GM23338 (cell line): Measurements from ENCODE around the gene VAMP2. TPM values are rescaled to one million over a fixed set of nuclear protein-coding genes. Genes with fewer than 3 reads are reported as not detected.
A peak's percentile ranks its signal among the peaks of the same experiment; 100 is the strongest.

Experiments
- ATAC-seq: fragments of 200-7000 bp; cut with Tn5 transposase; 3 replicates; pipeline ENCODE4 v1.9.1; 2020
- DNase-seq: peaks from one replicate; pipeline ENCODE4 v3.0.0-alpha.2; 2015; ENCODE audit warnings: low spot score
- H2AFZ ChIP-seq: fragments of 200-600 bp; sonication (generic); 2 replicates; pipeline ENCODE4 v1.8.0; 2016; ENCODE audit warnings: antibody characterized with exemption, mild to moderate bottlenecking, moderate library complexity
- H3F3A ChIP-seq: fragments of 200-600 bp; sonication (generic); replicated peaks from 2 replicates; pipeline ENCODE4 v1.8.0; 2017; ENCODE audit warnings: antibody characterized with exemption, mixed run types, low read depth
- H3K27ac ChIP-seq: fragments of 200-600 bp; sonication (generic); 2 replicates; pipeline ENCODE4 v1.6.1; 2016; ENCODE audit warnings: low read depth
- H3K27me3 ChIP-seq: fragments of 200-600 bp; sonication (generic); 2 replicates; pipeline ENCODE4 v1.8.0; 2016; ENCODE audit warnings: mild to moderate bottlenecking, mixed run types, moderate library complexity; ENCODE audit not compliant: insufficient read depth
- H3K36me3 ChIP-seq: fragments of 200-600 bp; sonication (generic); 2 replicates; pipeline ENCODE4 v1.8.0; 2016; ENCODE audit warnings: mild to moderate bottlenecking; ENCODE audit not compliant: insufficient read depth
- H3K4me1 ChIP-seq: fragments of 200-600 bp; sonication (generic); 2 replicates; pipeline ENCODE4 v1.8.0; 2016; ENCODE audit warnings: mild to moderate bottlenecking, moderate library complexity; ENCODE audit not compliant: insufficient read depth
- H3K4me2 ChIP-seq: fragments of 200-600 bp; sonication (generic); 2 replicates; pipeline ENCODE4 v1.7.1; 2017; ENCODE audit warnings: mixed run types
- H3K4me3 ChIP-seq: fragments of 200-600 bp; sonication (generic); 2 replicates; pipeline ENCODE4 v1.6.1; 2016; ENCODE audit warnings: mixed run types
- H3K79me2 ChIP-seq: fragments of 200-600 bp; sonication (generic); replicated peaks from 2 replicates; pipeline ENCODE4 v1.8.0; 2017; ENCODE audit warnings: mild to moderate bottlenecking; ENCODE audit not compliant: insufficient read depth
- H3K9me2 ChIP-seq: fragments of 200-600 bp; sonication (generic); 2 replicates; pipeline ENCODE4 v1.8.0; 2017; ENCODE audit not compliant: insufficient read depth
- H4K20me1 ChIP-seq: fragments of 200-600 bp; sonication (generic); replicated peaks from 2 replicates; pipeline ENCODE4 v1.8.0; 2017; ENCODE audit warnings: mild to moderate bottlenecking; ENCODE audit not compliant: insufficient read depth
- H3K27ac Mint-ChIP-seq: 2 replicates; pipeline ENCODE4 v1.8.0; 2020; ENCODE audit warnings: inconsistent platforms, mild to moderate bottlenecking, moderate library complexity, mixed read lengths
- H3K27me3 Mint-ChIP-seq: 3 replicates; pipeline ENCODE4 v1.8.0; 2022; ENCODE audit warnings: low read depth, mild to moderate bottlenecking, moderate library complexity, mixed read lengths, inconsistent platforms; ENCODE audit not compliant: insufficient read depth, poor library complexity
- H3K36me3 Mint-ChIP-seq: 3 replicates; pipeline ENCODE4 v1.8.0; 2021; ENCODE audit warnings: low read depth, mild to moderate bottlenecking, inconsistent platforms, moderate library complexity, mixed read lengths
- H3K4me1 Mint-ChIP-seq: 3 replicates; pipeline ENCODE4 v1.8.0; 2020; ENCODE audit warnings: mild to moderate bottlenecking, inconsistent platforms, mixed read lengths
- H3K4me3 Mint-ChIP-seq: 3 replicates; pipeline ENCODE4 v1.8.0; 2021; ENCODE audit warnings: moderate library complexity, mild to moderate bottlenecking, inconsistent platforms, mixed read lengths
- H3K9me3 Mint-ChIP-seq: 3 replicates; pipeline ENCODE4 v1.8.0; 2020; ENCODE audit warnings: moderate library complexity, mild to moderate bottlenecking, inconsistent platforms, mixed read lengths
- CREB1 ChIP-seq: fragments of 250-450 bp; sonication (Bioruptor Pico); IDR thresholded peaks from 2 replicates; pipeline ENCODE4 v1.5.0; 2020; ENCODE audit warnings: low read depth, mild to moderate bottlenecking, moderate library complexity
- CTCF ChIP-seq, 2 experiments: fragments of 200-600 bp in 1 of 2; sonication (generic) in 1 of 2; conservative IDR thresholded peaks; 2 replicates each; pipeline versions ENCODE4 v1.5.1 to v1.6.1; 2016 to 2017; ENCODE audit warnings: antibody characterized with exemption in 2 of 2, low read depth in 2 of 2, mild to moderate bottlenecking in 2 of 2, moderate library complexity in 1 of 2
- EZH2 ChIP-seq: fragments of 200-600 bp; sonication (generic); IDR thresholded peaks from one replicate; pipeline ENCODE4 v1.8.0; 2017; ENCODE audit warnings: antibody characterized with exemption, mild to moderate bottlenecking, low read depth; ENCODE audit not compliant: unreplicated experiment
- EZH2phosphoT487 ChIP-seq: fragments of 200-600 bp; sonication (generic); IDR thresholded peaks from one replicate; pipeline ENCODE4 v1.8.1; 2018; ENCODE audit warnings: antibody characterized with exemption; ENCODE audit not compliant: unreplicated experiment
- JUNB ChIP-seq: IDR thresholded peaks from one replicate; pipeline ENCODE4 v1.6.1; 2016; ENCODE audit warnings: antibody characterized with exemption; ENCODE audit not compliant: unreplicated experiment
- NANOG ChIP-seq: IDR thresholded peaks from 2 replicates; pipeline ENCODE4 v1.6.1; 2016; ENCODE audit warnings: antibody characterized with exemption, borderline replicate concordance
- STAT1 ChIP-seq: IDR thresholded peaks from one replicate; pipeline ENCODE4 v1.6.1; 2016; ENCODE audit warnings: antibody characterized with exemption; ENCODE audit not compliant: unreplicated experiment
- ZNF114 ChIP-seq: fragments of 250-450 bp; sonication (Bioruptor Pico); IDR thresholded peaks from 2 replicates; pipeline ENCODE4 v1.5.0; 2020; ENCODE audit warnings: mild to moderate bottlenecking, moderate library complexity
- polyA plus RNA-seq: library from polyadenylated mRNA; unstranded; fragments of >200 nt; fragmentation: Nextera tagmentation; extraction: Ambion mirVana; gene quantifications from 2 replicates; pipeline ENCODE4 v1.2.1, GENCODE V29; 2016
- total RNA-seq: library from RNA; depleted of rRNA; stranded (reverse); fragments of >200 nt; shearing (Covaris generic); gene quantifications from 2 replicates; pipeline ENCODE4 v1.2.3, GENCODE V29; 2014

The VAMP2 gene
- total and polyA plus RNA-seq, 2 experiments from 2014 or later, result 6.9 to 32.3 TPM

DNA sequence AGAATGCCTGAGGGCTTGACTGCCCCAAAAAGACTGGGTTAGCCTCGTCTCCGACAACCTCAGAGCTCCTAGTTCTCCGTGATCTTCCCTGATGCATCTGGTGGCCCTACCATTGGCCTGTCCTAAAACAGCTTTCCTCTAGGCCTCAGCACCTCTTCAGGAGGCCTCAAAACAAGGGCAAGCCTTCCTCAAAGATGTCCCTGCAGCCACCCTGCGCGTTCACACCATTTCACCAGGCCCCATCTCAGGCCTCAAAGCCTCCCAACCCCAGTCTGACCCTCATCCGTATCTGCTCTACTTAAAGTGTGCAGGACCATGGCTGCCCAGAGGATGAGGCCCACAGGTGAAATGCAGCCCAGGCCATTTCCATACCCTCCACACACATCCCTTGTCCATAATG is 51.8 kb downstream of the VAMP2 start:
- Mint-ChIP-seq H3K27ac (no peak overlapping the region), H3K9me3 (no peaks in the 10 kb centered on the region), H3K4me3 (peak overlapping the region; percentile 59), H3K36me3 (no peaks in the 10 kb centered on the region), H3K27me3 (peaks cover 57% of the 10 kb centered on the region), H3K4me1 (peaks cover 15% of the 10 kb centered on the region)
- no peak overlapping the region; the same call in 1 of the 2 replicates for H3K4me2 ChIP-seq
- 0 out of 2 replicates have a peak overlapping the region, but pooled peaks have one; percentile 81 for H3K4me3 ChIP-seq
- peaks cover 85% of the 10 kb centered on the region for H3K27me3 ChIP-seq
- no peaks in the 10 kb centered on the region for H4K20me1 ChIP-seq
- H3K36me3 ChIP-seq, result no peaks in the 10 kb centered on the region
- no peak overlapping the region for H3K27ac ChIP-seq
- TF ChIP-seq ZNF114 (CRISPR knock-in tag) (no peak), CTCF (conservative IDR thresholded peaks at IDR 0.05; ENCODE audit: low read depth in 2 of 2) (no peak), STAT1 (no peak)
- no peaks in the 10 kb centered on the region for H3K79me2 ChIP-seq
- no peak for DNase-seq
- no peaks in the 10 kb centered on the region for H3F3A ChIP-seq
- H3K4me1 ChIP-seq, result no peaks in the 10 kb centered on the region
- no peak overlapping the region for H2AFZ ChIP-seq
- no peaks in the 10 kb centered on the region for H3K9me2 ChIP-seq
- ATAC-seq, result no peak

DNA sequence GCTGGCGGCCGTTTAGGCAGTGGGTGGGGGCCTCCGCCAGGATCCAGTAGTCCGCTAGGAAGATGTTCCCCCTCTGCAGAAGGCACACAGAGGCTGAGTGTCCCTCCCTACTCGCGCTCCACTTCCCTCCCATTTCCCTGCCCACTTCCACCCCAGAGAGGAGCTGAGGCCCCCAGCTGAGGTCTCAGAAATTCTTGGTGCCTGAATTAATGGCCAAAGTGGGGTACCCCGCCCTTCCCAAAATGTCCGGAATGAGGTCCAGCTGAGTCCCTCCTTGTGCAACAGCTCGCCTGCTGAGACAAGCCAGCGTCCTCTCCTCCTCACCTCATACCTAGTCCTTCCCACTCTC is 52.3 kb downstream of the VAMP2 start:
- Histone ChIP-seq H4K20me1 (no peaks in the 10 kb centered on the region), H3K4me2 (peak overlapping the region; percentile 96), H3K4me1 (no peaks in the 10 kb centered on the region), H3K27ac (no peak overlapping the region), H3K27me3 (peaks cover 80% of the 10 kb centered on the region), H2AFZ (0 out of 2 replicates have a peak overlapping the region, but pooled peaks have one; percentile 59), H3K4me3 (peak overlapping the region; percentile 81), H3K79me2 (no peaks in the 10 kb centered on the region), H3K9me2 (no peaks in the 10 kb centered on the region), H3K36me3 (no peaks in the 10 kb centered on the region), H3F3A (no peaks in the 10 kb centered on the region)
- no peaks in the 10 kb centered on the region for H3K9me3 Mint-ChIP-seq
- H3K4me1 Mint-ChIP-seq, result peaks cover 16% of the 10 kb centered on the region
- H3K27ac Mint-ChIP-seq, result no peak overlapping the region
- no peak for DNase-seq
- TF ChIP-seq NANOG, result no peak
- H3K36me3 Mint-ChIP-seq, result no peaks in the 10 kb centered on the region
- peaks cover 53% of the 10 kb centered on the region for H3K27me3 Mint-ChIP-seq
- peak overlapping the region; percentile 59 for H3K4me3 Mint-ChIP-seq
- ATAC-seq, result no peak

DNA sequence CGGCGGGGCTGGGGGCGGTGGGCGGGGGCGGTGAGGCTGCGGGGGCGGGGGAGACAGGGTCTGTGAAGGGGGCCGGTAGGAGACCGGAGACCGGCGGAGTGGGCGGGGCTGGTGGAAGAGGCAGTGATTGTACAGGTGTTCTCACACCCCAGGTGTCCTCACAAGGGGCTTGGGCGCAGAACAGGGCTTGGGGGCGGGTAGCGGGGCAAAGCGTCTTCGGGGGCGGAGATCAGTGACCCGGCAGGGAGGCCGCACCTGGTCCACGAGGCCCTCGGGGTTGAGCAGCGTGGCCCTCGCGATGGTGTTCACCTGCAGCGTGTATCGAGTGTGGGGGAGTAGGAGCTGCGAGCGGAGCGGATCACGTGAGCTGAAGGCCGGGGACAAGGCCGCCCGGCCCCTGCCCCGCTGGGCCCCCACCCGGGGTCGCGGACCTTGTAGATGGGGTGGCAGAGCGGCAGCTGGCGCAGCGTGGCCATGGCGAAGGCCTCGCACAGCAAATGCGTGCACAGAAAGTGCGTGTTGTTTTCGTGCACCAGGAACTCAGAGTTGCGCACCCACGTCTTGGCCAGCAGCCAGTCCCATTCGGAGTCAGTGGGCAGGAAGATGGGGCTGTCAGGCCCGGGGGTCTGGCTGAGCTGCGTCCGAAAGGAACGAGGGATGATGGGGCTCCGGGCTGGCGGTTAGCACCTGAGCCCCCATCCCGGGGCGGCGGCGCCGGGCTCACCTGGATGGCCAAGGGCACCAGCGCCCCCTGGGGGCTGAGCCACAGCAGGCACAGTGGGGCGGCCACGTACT is 52.9 kb downstream of the VAMP2 start:
- DNase-seq (peak; percentile 91), ATAC-seq (peak; percentile 93)
- Histone ChIP-seq H3K9me2 (no peaks in the 10 kb centered on the region), H3K4me2 (peak overlapping the region; percentile 96), H4K20me1 (no peaks in the 10 kb centered on the region), H3K4me1 (no peaks in the 10 kb centered on the region), H2AFZ (peak overlapping the region; percentile 99), H3K79me2 (no peaks in the 10 kb centered on the region), H3F3A (no peaks in the 10 kb centered on the region), H3K4me3 (peak overlapping the region; percentile 81), H3K36me3 (no peaks in the 10 kb centered on the region), H3K27ac (no peak overlapping the region), H3K27me3 (peaks cover 74% of the 10 kb centered on the region)
- Mint-ChIP-seq H3K36me3 (no peaks in the 10 kb centered on the region), H3K9me3 (no peaks in the 10 kb centered on the region), H3K27ac (no peak overlapping the region), H3K4me1 (peaks cover 20% of the 10 kb centered on the region), H3K4me3 (peak overlapping the region; percentile 77), H3K27me3 (peaks cover 49% of the 10 kb centered on the region)
- TF ChIP-seq EZH2 (peak; percentile 50), CREB1 (CRISPR knock-in tag) (0 out of 2 replicates have a peak, but pooled peaks have one; percentile 20), EZH2phosphoT487 (no peak), CTCF (conservative IDR thresholded peaks at IDR 0.05; ENCODE audit: low read depth in 2 of 2) (peak; percentile 70 to 94), ZNF114 (CRISPR knock-in tag) (no peak), JUNB (no peak)
